HepG2 (cell line): ENCODE results near the gene NDUFB3. TPM values are rescaled to one million over a fixed set of nuclear protein-coding genes. Genes with fewer than 3 reads are reported as not detected.

ENCODE experiments used
- ATF1 ChIP-seq: IDR thresholded peaks from 2 replicates; pipeline ENCODE4 v1.6.1; 2016; ENCODE audit warnings: mild to moderate bottlenecking, control low read depth
- BCL6 ChIP-seq: IDR thresholded peaks from 2 replicates; pipeline ENCODE4 v1.6.1; 2016; ENCODE audit warnings: missing genetic modification reagents, missing compliant biosample characterization
- BHLHE40 ChIP-seq: IDR thresholded peaks from 2 replicates; pipeline ENCODE4 v1.6.1; 2011; ENCODE audit warnings: low read length, improper control_type of control experiment
- DNMT3B ChIP-seq: conservative IDR thresholded peaks from 2 replicates; pipeline ENCODE4 v1.6.1; 2016; ENCODE audit warnings: missing biosample characterization, control low read depth
- MXI1 ChIP-seq: IDR thresholded peaks from 3 replicates; pipeline ENCODE4 v1.6.1; 2012; ENCODE audit warnings: low read depth, low read length, inconsistent platforms, borderline replicate concordance
- MYNN ChIP-seq: sonication (generic); formaldehyde crosslinking; IDR thresholded peaks from 2 replicates; pipeline ENCODE4 v1.4.0; 2020; ENCODE audit warnings: mild to moderate bottlenecking, low read depth, missing genetic modification reagents
- NFE2 ChIP-seq: sonication (generic); formaldehyde crosslinking; IDR thresholded peaks from 2 replicates; pipeline ENCODE4 v1.4.0; 2020; ENCODE audit warnings: missing genetic modification reagents
- NFYB ChIP-seq: sonication (generic); formaldehyde crosslinking; IDR thresholded peaks from 2 replicates; pipeline ENCODE4 v1.4.0; 2020; ENCODE audit warnings: missing genetic modification reagents
- POLR2G ChIP-seq: fragments of 200-400 bp; formaldehyde crosslinking; IDR thresholded peaks from 2 replicates; pipeline ENCODE4 v1.6.1; 2018; ENCODE audit warnings: mild to moderate bottlenecking, low read depth, low read length, moderate library complexity
- SNAPC2 ChIP-seq: sonication (generic); formaldehyde crosslinking; IDR thresholded peaks from 2 replicates; pipeline ENCODE4 v1.8.1; 2022; ENCODE audit warnings: mild to moderate bottlenecking, missing genetic modification reagents
- ZBTB21 ChIP-seq: sonication (generic); formaldehyde crosslinking; IDR thresholded peaks from 2 replicates; pipeline ENCODE4 v1.4.0; 2020; ENCODE audit warnings: missing genetic modification reagents
- ZBTB7B ChIP-seq: sonication (generic); formaldehyde crosslinking; IDR thresholded peaks from 2 replicates; pipeline ENCODE4 v1.4.0; 2020; ENCODE audit warnings: missing genetic modification reagents
- ZNF329 ChIP-seq: sonication (generic); formaldehyde crosslinking; IDR thresholded peaks from 2 replicates; pipeline ENCODE4 v1.9.0; 2021; ENCODE audit warnings: low read depth, mild to moderate bottlenecking, missing genetic modification reagents
- ZNF543 ChIP-seq: sonication (generic); formaldehyde crosslinking; IDR thresholded peaks from 2 replicates; pipeline ENCODE4 v1.4.0; 2020; ENCODE audit warnings: mild to moderate bottlenecking, missing genetic modification reagents
- ZNF775 ChIP-seq: sonication (generic); formaldehyde crosslinking; IDR thresholded peaks from 2 replicates; pipeline ENCODE4 v1.4.0; 2020; ENCODE audit warnings: missing genetic modification reagents, mild to moderate bottlenecking, moderate library complexity, borderline replicate concordance
- ZNF777 ChIP-seq: sonication (generic); formaldehyde crosslinking; IDR thresholded peaks from 2 replicates; pipeline ENCODE4 v1.4.0; 2020; ENCODE audit warnings: missing genetic modification reagents
- polyA plus RNA-seq, 8 experiments: library from polyadenylated mRNA; depleted of rRNA in 3 of 8; stranded (reverse) in 7 of 8; unstranded in 1 of 8; fragments of >200 nt; fragmentation: Illumina TruSeq in 4 of 8; extraction: Trizol in 4 of 8; gene quantifications; 2 replicates each; pipeline versions ENCODE4 v1.2.1 to v1.2.3, GENCODE V29; 2011 to 2016; ENCODE audit warnings: low read depth in 4 of 8, missing spikeins in 1 of 8, mixed read lengths in 1 of 8; ENCODE audit not compliant: insufficient read depth in 1 of 8
- total RNA-seq, 5 experiments: library from RNA; depleted of rRNA; stranded (reverse); fragments of >200 nt; fragmentation: Illumina TruSeq; extraction: Trizol; gene quantifications; 2 replicates each; pipeline ENCODE4 v1.2.3, GENCODE V29; 2016; ENCODE audit warnings: low read depth in 1 of 5
- TF ChIP-seq, protein P1 (sequence below): sonication (generic); formaldehyde crosslinking; IDR thresholded peaks from 2 replicates; pipeline ENCODE4 v1.4.0; 2020; ENCODE audit warnings: missing genetic modification reagents
- TF ChIP-seq, protein P2 (sequence below): sonication (generic); formaldehyde crosslinking; IDR thresholded peaks from 2 replicates; pipeline ENCODE4 v1.4.0; 2020; ENCODE audit warnings: missing genetic modification reagents
- TF ChIP-seq, protein P3 (sequence below): sonication (generic); formaldehyde crosslinking; IDR thresholded peaks from 2 replicates; pipeline ENCODE4 v1.5.1; 2020; ENCODE audit warnings: missing genetic modification reagents, mild to moderate bottlenecking, borderline replicate concordance
- TF ChIP-seq, protein P4 (sequence below): sonication (generic); formaldehyde crosslinking; IDR thresholded peaks from 2 replicates; pipeline ENCODE4 v1.4.0; 2020; ENCODE audit warnings: mild to moderate bottlenecking, low read depth, missing genetic modification reagents
- TF ChIP-seq, protein P5 (sequence below): sonication (generic); formaldehyde crosslinking; IDR thresholded peaks from 2 replicates; pipeline ENCODE4 v1.4.0; 2020; ENCODE audit warnings: mild to moderate bottlenecking, missing genetic modification reagents
- TF ChIP-seq, protein P6 (sequence below): sonication (generic); formaldehyde crosslinking; IDR thresholded peaks from 2 replicates; pipeline ENCODE4 v1.8.0; 2022; ENCODE audit warnings: mild to moderate bottlenecking, missing genetic modification reagents, moderate library complexity

The NDUFB3 gene
- total and polyA plus RNA-seq, 2 of the 13 experiments (the other 11 are each of a cell fraction or from before 2014, with no cell fraction given) = 50.7 to 159 TPM

DNA sequence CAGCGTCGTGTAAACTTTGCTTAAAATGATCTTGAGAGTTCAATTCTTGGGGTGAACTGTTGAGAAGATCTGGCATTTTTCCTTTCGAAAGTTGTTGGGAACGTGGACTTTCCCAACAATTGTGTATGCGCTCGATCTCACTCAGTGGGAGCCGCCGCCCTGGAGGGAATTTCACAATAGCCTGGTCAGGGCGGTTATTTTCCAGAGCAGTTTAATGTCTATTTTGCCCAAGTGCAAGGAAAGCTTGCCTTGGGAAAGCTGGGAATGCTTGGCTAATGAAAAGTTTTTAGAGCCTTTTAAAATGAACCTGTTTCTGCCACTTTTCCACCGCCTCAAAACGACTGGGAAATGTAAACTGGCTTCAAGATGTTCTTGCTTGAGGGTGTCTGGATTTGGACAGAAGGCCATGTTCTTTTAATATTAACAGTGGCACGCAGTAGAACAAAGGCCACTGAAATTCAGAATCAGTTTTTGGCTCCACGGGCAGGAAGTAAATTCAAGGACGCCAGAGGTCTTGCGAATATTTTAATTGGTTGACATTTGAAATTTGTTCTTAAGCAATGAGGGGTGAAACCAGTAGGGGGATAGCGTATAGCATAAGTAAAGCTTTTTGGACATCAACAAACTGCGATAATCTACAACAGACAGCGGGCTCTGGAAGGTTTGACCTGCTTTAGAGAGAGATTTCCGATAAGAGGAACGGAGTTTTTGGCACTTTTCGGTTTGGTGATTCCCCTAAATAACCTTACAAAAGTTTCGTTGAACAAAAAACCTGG is 45.3 kb downstream of the NDUFB3 start (continued):
- TF ChIP-seq, protein P1, sequence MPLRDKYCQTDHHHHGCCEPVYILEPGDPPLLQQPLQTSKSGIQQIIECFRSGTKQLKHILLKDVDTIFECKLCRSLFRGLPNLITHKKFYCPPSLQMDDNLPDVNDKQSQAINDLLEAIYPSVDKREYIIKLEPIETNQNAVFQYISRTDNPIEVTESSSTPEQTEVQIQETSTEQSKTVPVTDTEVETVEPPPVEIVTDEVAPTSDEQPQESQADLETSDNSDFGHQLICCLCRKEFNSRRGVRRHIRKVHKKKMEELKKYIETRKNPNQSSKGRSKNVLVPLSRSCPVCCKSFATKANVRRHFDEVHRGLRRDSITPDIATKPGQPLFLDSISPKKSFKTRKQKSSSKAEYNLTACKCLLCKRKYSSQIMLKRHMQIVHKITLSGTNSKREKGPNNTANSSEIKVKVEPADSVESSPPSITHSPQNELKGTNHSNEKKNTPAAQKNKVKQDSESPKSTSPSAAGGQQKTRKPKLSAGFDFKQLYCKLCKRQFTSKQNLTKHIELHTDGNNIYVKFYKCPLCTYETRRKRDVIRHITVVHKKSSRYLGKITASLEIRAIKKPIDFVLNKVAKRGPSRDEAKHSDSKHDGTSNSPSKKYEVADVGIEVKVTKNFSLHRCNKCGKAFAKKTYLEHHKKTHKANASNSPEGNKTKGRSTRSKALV (CRISPR knock-in tag) = peak; percentile 61
- TF ChIP-seq SNAPC2 (CRISPR knock-in tag) (no peak), NFE2 (no peak), BHLHE40 (no peak), ZBTB21 (CRISPR knock-in tag) (no peak), MXI1 (no peak), DNMT3B (no peak), ZBTB7B (CRISPR knock-in tag) (peak; percentile 30; the same call in 1 of the 2 replicates), ATF1 (0 out of 2 replicates have a peak, but pooled peaks have one; percentile 41), ZNF777 (no peak), ZNF775 (CRISPR knock-in tag) (no peak; the same call in 1 of the 2 replicates), ZNF543 (CRISPR knock-in tag) (no peak), BCL6 (CRISPR knock-in tag) (no peak), NFYB (no peak), ZNF329 (CRISPR knock-in tag) (no peak), MYNN (no peak; the same call in 1 of the 2 replicates), POLR2G (no peak; the same call in 1 of the 2 replicates)
- TF ChIP-seq, protein P2, sequence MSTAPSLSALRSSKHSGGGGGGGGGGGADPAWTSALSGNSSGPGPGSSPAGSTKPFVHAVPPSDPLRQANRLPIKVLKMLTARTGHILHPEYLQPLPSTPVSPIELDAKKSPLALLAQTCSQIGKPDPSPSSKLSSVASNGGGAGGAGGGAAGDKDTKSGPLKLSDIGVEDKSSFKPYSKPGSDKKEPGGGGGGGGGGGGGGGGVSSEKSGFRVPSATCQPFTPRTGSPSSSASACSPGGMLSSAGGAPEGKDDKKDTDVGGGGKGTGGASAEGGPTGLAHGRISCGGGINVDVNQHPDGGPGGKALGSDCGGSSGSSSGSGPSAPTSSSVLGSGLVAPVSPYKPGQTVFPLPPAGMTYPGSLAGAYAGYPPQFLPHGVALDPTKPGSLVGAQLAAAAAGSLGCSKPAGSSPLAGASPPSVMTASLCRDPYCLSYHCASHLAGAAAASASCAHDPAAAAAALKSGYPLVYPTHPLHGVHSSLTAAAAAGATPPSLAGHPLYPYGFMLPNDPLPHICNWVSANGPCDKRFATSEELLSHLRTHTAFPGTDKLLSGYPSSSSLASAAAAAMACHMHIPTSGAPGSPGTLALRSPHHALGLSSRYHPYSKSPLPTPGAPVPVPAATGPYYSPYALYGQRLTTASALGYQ (CRISPR knock-in tag) = no peak
- TF ChIP-seq, protein P3, sequence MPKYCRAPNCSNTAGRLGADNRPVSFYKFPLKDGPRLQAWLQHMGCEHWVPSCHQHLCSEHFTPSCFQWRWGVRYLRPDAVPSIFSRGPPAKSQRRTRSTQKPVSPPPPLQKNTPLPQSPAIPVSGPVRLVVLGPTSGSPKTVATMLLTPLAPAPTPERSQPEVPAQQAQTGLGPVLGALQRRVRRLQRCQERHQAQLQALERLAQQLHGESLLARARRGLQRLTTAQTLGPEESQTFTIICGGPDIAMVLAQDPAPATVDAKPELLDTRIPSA (CRISPR knock-in tag) = no peak
- TF ChIP-seq, protein P4, sequence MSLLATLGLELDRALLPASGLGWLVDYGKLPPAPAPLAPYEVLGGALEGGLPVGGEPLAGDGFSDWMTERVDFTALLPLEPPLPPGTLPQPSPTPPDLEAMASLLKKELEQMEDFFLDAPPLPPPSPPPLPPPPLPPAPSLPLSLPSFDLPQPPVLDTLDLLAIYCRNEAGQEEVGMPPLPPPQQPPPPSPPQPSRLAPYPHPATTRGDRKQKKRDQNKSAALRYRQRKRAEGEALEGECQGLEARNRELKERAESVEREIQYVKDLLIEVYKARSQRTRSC (CRISPR knock-in tag) = no peak
- TF ChIP-seq, protein P5, sequence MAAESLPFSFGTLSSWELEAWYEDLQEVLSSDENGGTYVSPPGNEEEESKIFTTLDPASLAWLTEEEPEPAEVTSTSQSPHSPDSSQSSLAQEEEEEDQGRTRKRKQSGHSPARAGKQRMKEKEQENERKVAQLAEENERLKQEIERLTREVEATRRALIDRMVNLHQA (CRISPR knock-in tag) = no peak
- TF ChIP-seq, protein P6, sequence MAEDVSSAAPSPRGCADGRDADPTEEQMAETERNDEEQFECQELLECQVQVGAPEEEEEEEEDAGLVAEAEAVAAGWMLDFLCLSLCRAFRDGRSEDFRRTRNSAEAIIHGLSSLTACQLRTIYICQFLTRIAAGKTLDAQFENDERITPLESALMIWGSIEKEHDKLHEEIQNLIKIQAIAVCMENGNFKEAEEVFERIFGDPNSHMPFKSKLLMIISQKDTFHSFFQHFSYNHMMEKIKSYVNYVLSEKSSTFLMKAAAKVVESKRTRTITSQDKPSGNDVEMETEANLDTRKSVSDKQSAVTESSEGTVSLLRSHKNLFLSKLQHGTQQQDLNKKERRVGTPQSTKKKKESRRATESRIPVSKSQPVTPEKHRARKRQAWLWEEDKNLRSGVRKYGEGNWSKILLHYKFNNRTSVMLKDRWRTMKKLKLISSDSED (CRISPR knock-in tag) = no peak
